ENCODE data around the gene GRB7. TPM values are rescaled to one million over a fixed set of nuclear protein-coding genes. Genes with fewer than 3 reads are reported as not detected.

Gene GRB7
- total and polyA plus RNA-seq, 2 experiments from 2014 or later, result 12.8 to 28.9 TPM

DNA sequence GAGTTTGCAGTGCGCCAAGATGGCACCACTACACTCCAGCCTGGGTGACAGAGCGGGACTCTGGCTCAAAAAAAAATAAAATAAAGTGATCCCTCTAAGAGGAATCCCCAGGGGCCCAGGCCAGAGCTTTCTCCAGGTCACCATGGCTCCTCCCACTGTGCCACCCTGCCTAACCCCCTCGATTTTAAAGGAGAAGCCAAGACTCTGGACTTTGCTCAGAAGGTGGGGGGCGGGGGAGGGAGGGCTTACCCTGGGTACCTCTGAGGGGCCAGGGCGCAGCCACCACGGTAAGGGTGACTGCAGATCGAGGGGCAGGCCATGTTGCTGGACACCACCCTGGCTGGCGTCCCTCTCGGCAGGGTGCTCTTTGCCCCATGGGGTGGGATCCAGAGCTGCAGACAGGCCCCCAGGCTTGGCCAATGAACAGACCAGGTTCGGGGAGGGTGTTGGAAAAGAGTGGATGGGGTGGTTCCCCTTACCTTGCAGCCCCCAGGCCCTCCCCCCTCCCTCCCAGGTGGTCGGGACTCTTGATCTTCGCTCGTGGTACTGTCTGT lies 455 bp upstream of the GRB7 start:
- Mint-ChIP-seq H3K27me3 (ENCODE audit: insufficient read depth, low read depth, poor library complexity) (peaks cover 18% of the 10 kb centered on the region), H3K36me3 (ENCODE audit: low read depth) (no peaks in the 10 kb centered on the region), H3K4me3 (peak overlapping the region; percentile 88), H3K9me3 (no peaks in the 10 kb centered on the region; the same call in 2 of the 3 replicates), H3K27ac (no peak overlapping the region), H3K4me1 (peaks cover 41% of the 10 kb centered on the region)
- peak overlapping the region; percentile 100 for H3K4me2 ChIP-seq
- H4K20me1 ChIP-seq (replicated peaks; ENCODE audit: insufficient read depth), result no peaks in the 10 kb centered on the region
- ATAC-seq (no peak), DNase-seq (ENCODE audit: low spot score) (no peak)
- no peak for TF ChIP-seq JUNB (IDR thresholded peaks at IDR 0.05; ENCODE audit: unreplicated experiment)
- TF ChIP-seq CREB1 (CRISPR knock-in tag; IDR thresholded peaks at IDR 0.05; ENCODE audit: low read depth), result no peak
- no peak for TF ChIP-seq NANOG (IDR thresholded peaks at IDR 0.05; ENCODE audit: borderline replicate concordance)
- TF ChIP-seq, protein P1, sequence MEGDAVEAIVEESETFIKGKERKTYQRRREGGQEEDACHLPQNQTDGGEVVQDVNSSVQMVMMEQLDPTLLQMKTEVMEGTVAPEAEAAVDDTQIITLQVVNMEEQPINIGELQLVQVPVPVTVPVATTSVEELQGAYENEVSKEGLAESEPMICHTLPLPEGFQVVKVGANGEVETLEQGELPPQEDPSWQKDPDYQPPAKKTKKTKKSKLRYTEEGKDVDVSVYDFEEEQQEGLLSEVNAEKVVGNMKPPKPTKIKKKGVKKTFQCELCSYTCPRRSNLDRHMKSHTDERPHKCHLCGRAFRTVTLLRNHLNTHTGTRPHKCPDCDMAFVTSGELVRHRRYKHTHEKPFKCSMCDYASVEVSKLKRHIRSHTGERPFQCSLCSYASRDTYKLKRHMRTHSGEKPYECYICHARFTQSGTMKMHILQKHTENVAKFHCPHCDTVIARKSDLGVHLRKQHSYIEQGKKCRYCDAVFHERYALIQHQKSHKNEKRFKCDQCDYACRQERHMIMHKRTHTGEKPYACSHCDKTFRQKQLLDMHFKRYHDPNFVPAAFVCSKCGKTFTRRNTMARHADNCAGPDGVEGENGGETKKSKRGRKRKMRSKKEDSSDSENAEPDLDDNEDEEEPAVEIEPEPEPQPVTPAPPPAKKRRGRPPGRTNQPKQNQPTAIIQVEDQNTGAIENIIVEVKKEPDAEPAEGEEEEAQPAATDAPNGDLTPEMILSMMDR (conservative IDR thresholded peaks at IDR 0.05; ENCODE audit: low read depth in 2 of 2), result no peak
- TF ChIP-seq EZH2 (IDR thresholded peaks at IDR 0.05; ENCODE audit: low read depth, unreplicated experiment), result no peak
- TF ChIP-seq ZNF331 (CRISPR knock-in tag; IDR thresholded peaks at IDR 0.05; ENCODE audit: low read depth), result no peak
- no peak for TF ChIP-seq EZH2phosphoT487 (IDR thresholded peaks at IDR 0.05; ENCODE audit: unreplicated experiment)
- TF ChIP-seq REST (IDR thresholded peaks at IDR 0.05; ENCODE audit: unreplicated experiment), result no peak
- TF ChIP-seq ZNF462 (CRISPR knock-in tag; IDR thresholded peaks at IDR 0.05), result no peak
- no peak for TF ChIP-seq STAT1 (IDR thresholded peaks at IDR 0.05; ENCODE audit: unreplicated experiment)
- no peak for TF ChIP-seq ZNF114 (CRISPR knock-in tag; IDR thresholded peaks at IDR 0.05)
- TF ChIP-seq, protein P2, sequence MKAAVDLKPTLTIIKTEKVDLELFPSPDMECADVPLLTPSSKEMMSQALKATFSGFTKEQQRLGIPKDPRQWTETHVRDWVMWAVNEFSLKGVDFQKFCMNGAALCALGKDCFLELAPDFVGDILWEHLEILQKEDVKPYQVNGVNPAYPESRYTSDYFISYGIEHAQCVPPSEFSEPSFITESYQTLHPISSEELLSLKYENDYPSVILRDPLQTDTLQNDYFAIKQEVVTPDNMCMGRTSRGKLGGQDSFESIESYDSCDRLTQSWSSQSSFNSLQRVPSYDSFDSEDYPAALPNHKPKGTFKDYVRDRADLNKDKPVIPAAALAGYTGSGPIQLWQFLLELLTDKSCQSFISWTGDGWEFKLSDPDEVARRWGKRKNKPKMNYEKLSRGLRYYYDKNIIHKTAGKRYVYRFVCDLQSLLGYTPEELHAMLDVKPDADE (IDR thresholded peaks at IDR 0.05), result no peak
- no peak for TF ChIP-seq POLR2AphosphoS5 (IDR thresholded peaks at IDR 0.05; ENCODE audit: low read depth)
- H3K36me3 ChIP-seq (ENCODE audit: insufficient read depth), result no peaks in the 10 kb centered on the region
- H3K27ac ChIP-seq (ENCODE audit: low read depth), result no peak overlapping the region
- H3F3A ChIP-seq (replicated peaks; ENCODE audit: low read depth), result peaks cover 22% of the 10 kb centered on the region
- no peaks in the 10 kb centered on the region for H3K27me3 ChIP-seq (ENCODE audit: insufficient read depth)
- peaks cover 33% of the 10 kb centered on the region for H3K4me1 ChIP-seq (ENCODE audit: insufficient read depth)
- H2AFZ ChIP-seq, result peak overlapping the region; percentile 93; the same call in 1 of the 2 replicates
- H3K79me2 ChIP-seq (replicated peaks; ENCODE audit: insufficient read depth), result peaks cover 18% of the 10 kb centered on the region
- H3K4me3 ChIP-seq, result peak overlapping the region; percentile 98
- no peaks in the 10 kb centered on the region for H3K9me2 ChIP-seq (ENCODE audit: insufficient read depth)

Measured in GM23338 (cell line).